Stimulated activated CD8-positive, alpha-beta memory T cell treated with anti-CD3 and anti-CD28 coated beads, Interleukin-12 subunit alpha, Interleukin-12 subunit beta, amount 100 ng/mL, for 1 hour (primary cell): ENCODE data around the gene NF2.
"Not testable (repeated sequence)": the region's sequence is repeated elsewhere in the genome, so short reads cannot be mapped to it uniquely, and the experiment has no call there.

ENCODE experiments used
- DNase-seq: peaks from one replicate; pipeline ENCODE4 v3.0.0-alpha.2; 2020; ENCODE audit warnings: low read depth

The NF2 gene

GRCh38 chr22:29603358-29604075, at the start of gene NF2:
Gene NF2, plus strand, starts transcription at chr22:29603633. Its CDS starts 366 bp downstream, at chr22:29603999.
- peak; percentile 96 for DNase-seq

DNA sequence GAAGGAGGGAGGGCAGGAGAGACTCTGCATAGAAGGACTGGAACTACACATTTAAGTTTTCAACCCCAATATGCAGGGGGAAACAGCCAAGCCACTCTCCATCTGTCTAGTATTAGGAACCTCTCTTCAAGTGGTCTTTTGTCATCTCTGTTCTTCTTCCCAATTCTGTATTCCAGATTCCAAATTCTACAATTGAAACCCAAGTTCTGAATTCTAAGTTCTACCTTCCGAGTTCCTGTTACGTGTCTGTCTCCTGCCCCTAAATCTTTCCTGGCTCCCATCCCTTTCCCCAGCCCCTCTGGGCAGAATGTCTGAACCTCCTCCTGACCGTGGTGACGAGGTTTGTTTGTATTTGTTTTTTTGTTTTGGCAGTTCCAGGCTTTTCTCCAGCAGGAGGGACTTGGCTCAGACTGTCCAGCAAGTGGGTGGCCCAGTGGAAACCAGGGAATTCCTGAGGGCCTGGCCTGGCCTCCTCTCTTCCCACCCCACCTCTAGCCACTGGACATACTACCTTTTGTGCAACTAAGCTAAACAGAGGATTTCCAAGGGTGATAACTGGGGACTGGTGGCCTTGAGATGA, 48.3 kb upstream of the NF2 start:
- no peak for DNase-seq

- DNase-seq: no peak
Measured at GRCh38 chr22:29559030-29559429, 44.4 kb upstream of the NF2 start.

DNA sequence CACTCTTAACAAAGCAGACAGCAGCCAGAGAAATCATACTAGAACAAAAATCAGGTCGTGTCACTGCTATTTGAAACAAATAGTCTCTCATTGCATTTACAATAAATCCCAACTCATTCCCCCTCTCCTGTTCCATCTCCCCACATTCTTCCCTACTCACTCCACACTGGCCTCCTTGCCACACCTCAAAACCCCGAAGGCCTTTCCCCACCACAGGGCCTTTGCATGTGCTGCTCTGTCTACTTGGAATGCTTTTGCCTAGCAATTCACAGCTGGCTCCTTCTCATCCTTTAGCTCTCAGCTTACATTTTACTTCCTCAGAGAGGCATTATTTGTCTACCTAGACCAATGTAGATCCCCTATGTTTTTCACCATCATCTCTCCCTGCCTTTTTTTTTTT, 43.6 kb upstream of the NF2 start:
- DNase-seq: no peak

GRCh38 chr22:29563652-29564460, 39.6 kb upstream of the NF2 start:
- no peak for DNase-seq

DNA sequence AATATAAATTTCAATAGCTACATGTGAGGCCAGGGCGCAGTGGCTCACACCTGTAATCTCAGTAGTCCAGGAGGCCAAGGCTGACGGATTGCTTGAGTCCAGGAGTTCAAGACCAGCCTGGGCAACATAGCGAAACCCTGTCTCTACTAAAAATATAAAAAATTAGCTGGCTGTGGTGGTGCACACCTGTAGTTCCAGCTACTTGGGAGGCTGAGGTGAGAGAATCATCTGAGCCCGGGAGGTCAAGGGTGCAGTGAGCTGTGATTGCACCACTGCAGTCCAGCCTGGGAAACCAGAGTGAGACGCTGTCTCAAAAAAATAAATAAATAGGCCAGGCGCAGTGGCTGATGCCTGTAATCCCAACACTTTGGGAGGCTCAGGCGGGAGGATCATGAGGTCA, 36.9 kb upstream of the NF2 start:
- DNase-seq: not testable (repeated sequence)

DNA sequence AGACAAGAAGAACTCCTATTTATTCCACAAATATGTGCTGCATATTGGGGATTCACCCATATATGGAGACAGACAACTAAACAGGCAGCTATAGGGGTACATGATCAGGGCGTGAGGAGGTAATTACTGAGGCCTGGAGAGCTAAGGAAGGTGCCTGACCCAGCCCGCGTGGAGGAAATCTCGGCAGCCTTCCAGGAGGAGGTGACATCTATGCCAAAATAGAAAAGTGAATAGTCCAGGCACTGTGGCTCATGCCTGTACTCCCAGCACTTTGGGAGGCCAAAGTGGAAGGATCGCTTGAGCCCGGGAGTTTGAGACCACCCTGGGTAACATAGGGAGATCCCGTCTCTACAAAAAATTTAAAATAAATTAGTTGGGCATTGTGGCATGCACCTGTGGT, 36.1 kb upstream of the NF2 start:
- no peak for DNase-seq

- no peak for DNase-seq
Measured at GRCh38 chr22:29569011-29569678, 34.3 kb upstream of the NF2 start.

DNA sequence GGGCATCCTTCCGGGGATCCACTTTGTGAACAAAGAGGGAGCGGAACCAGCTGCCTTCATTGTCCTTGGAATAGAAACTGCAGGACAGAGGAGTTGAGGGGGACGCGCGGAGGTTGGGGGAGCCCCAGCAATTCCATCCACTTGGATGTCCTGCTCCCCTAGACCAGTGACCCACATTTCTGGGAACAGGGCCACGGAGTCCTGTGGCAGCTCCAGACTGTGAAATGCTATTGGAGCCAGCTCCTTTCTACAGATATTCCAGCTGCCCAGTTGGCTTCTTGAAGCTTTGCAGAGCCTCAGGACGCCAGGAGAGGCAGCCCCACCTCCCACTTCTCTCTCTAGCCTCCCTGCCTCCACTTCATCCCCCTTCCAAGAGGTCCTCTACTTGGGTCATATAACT, 33.0 kb upstream of the NF2 start:
- no peak for DNase-seq

GRCh38 chr22:29570912-29571549, 32.4 kb upstream of the NF2 start:
- no peak for DNase-seq

DNA sequence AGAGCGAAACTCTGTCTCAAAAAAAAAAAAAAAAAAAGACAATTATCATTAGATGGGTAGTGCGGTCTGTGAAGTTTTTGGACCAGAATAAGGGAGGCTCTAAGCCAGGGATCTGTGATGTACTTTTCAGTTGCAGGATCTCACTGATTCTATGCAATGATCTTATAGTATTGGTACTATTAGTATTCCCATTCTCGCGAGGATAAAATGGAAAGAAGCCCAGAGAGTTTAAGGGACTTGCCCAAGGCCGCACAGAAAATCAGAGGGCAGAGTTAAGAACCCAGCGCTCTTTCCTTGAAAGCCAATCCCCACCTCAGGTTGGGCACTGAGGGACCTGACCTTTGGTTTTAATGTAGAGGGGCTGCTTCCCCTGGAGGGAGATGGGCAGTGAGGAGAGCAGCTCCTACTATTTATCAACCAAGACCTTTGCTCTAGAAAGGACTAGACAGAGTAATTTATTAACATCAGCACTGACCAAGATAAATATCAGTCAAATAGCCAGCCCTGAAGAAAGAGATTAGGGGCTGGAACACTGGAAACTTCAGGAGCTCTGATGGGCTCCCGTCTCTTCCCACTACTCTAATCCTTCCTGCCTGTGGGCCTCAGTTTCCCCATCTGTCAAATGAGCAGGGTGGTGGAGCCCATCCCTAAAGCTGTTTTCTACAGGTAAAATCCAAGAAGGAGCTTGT, 28.5 kb upstream of the NF2 start:
- DNase-seq: no peak

GRCh38 chr22:29578462-29579200, 24.8 kb upstream of the NF2 start:
- DNase-seq: no peak

- DNase-seq: no peak
Measured at GRCh38 chr22:29580200-29580810, 23.1 kb upstream of the NF2 start.

DNA sequence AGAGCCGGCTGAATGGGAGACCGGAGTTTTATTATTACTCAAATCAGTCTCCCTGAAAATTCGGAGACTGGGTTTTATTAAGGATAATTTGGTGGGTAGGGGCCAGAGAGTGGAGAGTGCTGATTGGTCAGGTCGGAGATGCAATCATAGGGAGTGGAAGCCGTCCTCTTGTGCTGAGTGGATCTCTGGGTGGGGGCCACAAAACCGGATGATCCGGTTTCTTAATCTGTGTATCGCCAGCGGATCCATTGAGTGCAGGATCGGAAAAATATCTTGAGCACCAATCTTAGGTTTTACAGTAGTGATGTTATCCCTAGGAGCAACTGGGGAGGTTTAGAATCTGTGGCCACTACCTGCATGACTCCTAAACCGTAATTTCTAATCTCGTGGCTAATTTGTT, 21.6 kb upstream of the NF2 start:
- DNase-seq: no peak

- no peak for DNase-seq
Measured at GRCh38 chr22:29584975-29585374, 18.5 kb upstream of the NF2 start.

DNA sequence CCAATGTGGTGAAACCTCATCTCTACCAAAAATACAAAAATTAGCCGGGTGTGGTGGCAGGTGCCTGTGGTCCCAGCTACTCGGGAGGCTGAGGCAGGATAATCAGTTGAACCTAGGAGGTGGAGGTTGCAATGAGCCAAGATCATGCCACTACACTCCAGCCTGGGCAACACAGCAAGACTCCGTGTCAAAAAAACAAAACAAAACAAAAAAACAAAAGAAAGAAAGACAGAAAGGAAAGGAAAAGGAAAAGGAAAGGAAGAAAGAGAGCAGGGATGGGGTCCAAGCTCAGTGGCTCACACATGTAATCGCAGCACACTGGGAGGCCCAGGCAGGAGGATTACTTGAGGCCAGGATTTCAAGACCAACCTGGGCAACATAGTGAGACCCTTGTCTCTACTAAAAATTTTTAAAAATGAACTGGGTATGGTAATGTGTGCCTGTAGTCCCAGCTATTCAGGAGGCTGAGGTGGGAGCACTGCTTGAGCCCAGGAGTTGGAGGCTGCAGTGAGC, 17.2 kb upstream of the NF2 start:
- not testable (repeated sequence) for DNase-seq

DNA sequence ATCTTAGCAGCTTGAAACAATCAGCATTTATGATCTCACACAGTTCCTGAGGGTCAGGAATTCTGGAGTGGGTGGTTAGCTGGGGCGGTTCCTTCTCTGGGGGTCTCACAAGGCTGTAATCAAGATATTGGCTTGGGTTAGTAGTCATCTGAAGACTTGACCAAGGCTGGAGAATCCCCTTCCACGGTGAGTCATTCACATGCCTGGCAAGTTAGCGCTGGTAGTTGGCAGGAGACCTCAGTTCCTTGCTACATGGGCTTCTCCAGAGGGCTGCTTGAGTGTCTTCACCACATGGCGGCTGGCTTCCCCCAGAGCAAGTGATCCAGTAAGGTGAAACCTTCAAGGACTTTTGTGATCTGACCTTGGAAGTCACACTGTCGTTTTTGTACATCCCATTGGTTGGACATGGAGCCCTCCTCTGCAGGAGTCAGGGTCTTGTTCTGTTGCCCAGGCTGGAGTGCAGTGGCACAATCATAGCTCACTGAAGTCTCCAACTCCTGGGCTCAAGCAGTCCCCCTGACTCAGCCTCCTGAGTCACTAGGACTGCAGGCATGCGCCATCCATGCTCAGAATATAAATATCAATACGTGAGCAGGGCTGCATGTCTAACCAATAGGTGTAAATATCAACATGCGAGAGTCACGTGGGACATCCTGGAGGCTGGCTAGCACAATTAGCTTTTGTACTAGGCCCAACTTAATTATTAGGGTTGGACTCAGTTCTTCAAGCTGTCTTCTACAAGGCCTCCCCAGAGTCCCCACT, 15.3 kb upstream of the NF2 start:
- no peak for DNase-seq

GRCh38 chr22:29593923-29594322, 9.5 kb upstream of the NF2 start:
- no peak for DNase-seq

GRCh38 chr22:29594447-29594846, 9.0 kb upstream of the NF2 start:
- not testable (repeated sequence) for DNase-seq
